Kidney (tissue), 14 donors: ENCODE data around the gene DZANK1. TPM values are rescaled to one million over a fixed set of nuclear protein-coding genes. Genes with fewer than 3 reads are reported as not detected.
"Not testable (repeated sequence)": the region's sequence is repeated elsewhere in the genome, so short reads cannot be mapped to it uniquely, and the experiment has no call there.

Experiments used
- DNase-seq, 5 donors: peaks; one replicate each; pipeline ENCODE4 v3.0.0-alpha.2; 2013 to 2020
- FAIRE-seq: peaks from 2 replicates; lab custom pipeline; 2012; peaks lifted over from hg19 to GRCh38; lab: Jason Lieb, UNC
- H3K27ac ChIP-seq, 2 donors: one replicate each; pipeline ENCODE4 v1.7.0; 2013; ENCODE audit warnings: low read depth in 2 of 2, low read length in 2 of 2, inconsistent platforms in 1 of 2
- H3K27me3 ChIP-seq: one replicate; pipeline ENCODE4 v1.7.1; 2013; ENCODE audit warnings: low read length, inconsistent platforms; ENCODE audit not compliant: control insufficient read depth, insufficient read depth
- H3K36me3 ChIP-seq, 3 donors: one replicate each; pipeline versions ENCODE4 v1.7.0 to v1.7.1; 2013; ENCODE audit warnings: low read length in 3 of 3, control low read depth in 1 of 3, inconsistent platforms in 1 of 3; ENCODE audit not compliant: insufficient read depth in 3 of 3, control insufficient read depth in 2 of 3
- H3K4me1 ChIP-seq, 3 donors: one replicate each; pipeline versions ENCODE4 v1.7.0 to v1.7.1; 2013; ENCODE audit warnings: low read length in 3 of 3, inconsistent platforms in 1 of 3, low read depth in 1 of 3; ENCODE audit not compliant: control insufficient read depth in 2 of 3, insufficient read depth in 2 of 3
- H3K4me3 ChIP-seq, 3 donors: one replicate each; pipeline versions ENCODE4 v1.7.0 to v1.8.1; 2013; ENCODE audit warnings: low read length in 3 of 3, control low read depth in 1 of 3, inconsistent platforms in 1 of 3
- H3K9ac ChIP-seq, 3 donors: one replicate each; pipeline versions ENCODE4 v1.7.0 to v1.7.1; 2013; ENCODE audit warnings: low read length in 3 of 3, control low read depth in 1 of 3, inconsistent platforms in 1 of 3
- H3K9me3 ChIP-seq, 3 donors: one replicate each; pipeline versions ENCODE4 v1.7.0 to v1.7.1; 2013; ENCODE audit warnings: low read length in 3 of 3, control low read depth in 1 of 3, inconsistent platforms in 1 of 3; ENCODE audit not compliant: control insufficient read depth in 2 of 3, insufficient read depth in 1 of 3
- CTCF ChIP-seq: IDR thresholded peaks from 3 replicates; pipeline ENCODE4 v1.5.1; 2012; ENCODE audit warnings: mild to moderate bottlenecking, moderate library complexity, borderline replicate concordance; ENCODE audit not compliant: insufficient read depth; ENCODE audit errors: extremely low read depth
- intact Hi-C: fragments of 100-400 bp; cut with DNase I; formaldehyde crosslinking; loops from one replicate; pipeline ENCODE4 v1.11.1; 2022
- polyA plus RNA-seq: library from polyadenylated mRNA; stranded (reverse); fragments of 350-450 nt; fragmentation: Illumina TruSeq; extraction: RNeasy Lipid Tissue Mini Kit (QIAGEN cat#74804); gene quantifications from one replicate; pipeline ENCODE4 v1.2.3, GENCODE V29; 2014; ENCODE audit warnings: low read depth, low replicate concordance; ENCODE audit not compliant: insufficient read depth
- total RNA-seq: library from RNA; stranded (reverse); fragmentation: NEBNext Ultra II Directional; extraction: Animal tissue kit (Norgen Biotek cat#: 25700); gene quantifications from one replicate; pipeline ENCODE4 v1.2.1, GENCODE V29; 2021
- donor health status: control.
- donor health status: control.
- donor health status: control.
- donor health status: control.
- donor health status: control.
- donor health status: DM: yes; HTN: yes; CAD: no.
- donor health status: Normal renal cell carcinoma (clear cell type).

The DZANK1 gene
- total and polyA plus RNA-seq, 2 donors from 2014 or later = 3.9 to 6.2 TPM

GRCh38 chr20:18404172-18404571 lies 62.7 kb downstream of the DZANK1 start:
- DNase-seq (no peak), FAIRE-seq (no peak)
- no peaks in the 10 kb centered on the region for H3K27me3 ChIP-seq
- no peak overlapping the region for H3K4me3 ChIP-seq
- intact Hi-C loops = no loop called here
- H3K4me1 ChIP-seq = no peaks in the 10 kb centered on the region
- H3K27ac ChIP-seq = no peak overlapping the region
- H3K36me3 ChIP-seq = peaks cover 0 to 3% (median 0%) of the 10 kb centered on the region in 3 donors
- H3K9ac ChIP-seq = no peak overlapping the region
- H3K9me3 ChIP-seq = peaks cover 0 to 4% (median 0%) of the 10 kb centered on the region in 3 donors
- TF ChIP-seq CTCF = no peak

GRCh38 chr20:18403269-18403668 lies 63.6 kb downstream of the DZANK1 start:
- Histone ChIP-seq H3K9ac (no peak overlapping the region), H3K9me3 (peaks cover 0 to 4% (median 0%) of the 10 kb centered on the region in 3 donors), H3K27ac (no peak overlapping the region), H3K4me1 (no peaks in the 10 kb centered on the region), H3K36me3 (peaks cover 0 to 3% (median 0%) of the 10 kb centered on the region in 3 donors), H3K27me3 (no peaks in the 10 kb centered on the region), H3K4me3 (no peak overlapping the region)
- intact Hi-C loops = no loop called here
- TF ChIP-seq CTCF = no peak
- DNase-seq (no peak), FAIRE-seq (no peak)

GRCh38 chr20:18401305-18401704 lies 65.5 kb downstream of the DZANK1 start:
- H3K9me3 ChIP-seq = peaks cover 0 to 4% (median 0%) of the 10 kb centered on the region in 3 donors
- DNase-seq (no peak), FAIRE-seq (no peak)
- TF ChIP-seq CTCF = no peak
- H3K4me1 ChIP-seq = peaks cover 0 to 3% (median 0%) of the 10 kb centered on the region in 3 donors
- peaks cover 0 to 3% (median 2%) of the 10 kb centered on the region in 3 donors for H3K36me3 ChIP-seq
- no peaks in the 10 kb centered on the region for H3K27me3 ChIP-seq
- no peak overlapping the region for H3K27ac ChIP-seq
- H3K4me3 ChIP-seq = no peak overlapping the region
- intact Hi-C loops = no loop called here
- H3K9ac ChIP-seq = no peak overlapping the region

GRCh38 chr20:18400460-18400859 lies 66.4 kb downstream of the DZANK1 start:
- no peak for TF ChIP-seq CTCF
- intact Hi-C loops = no loop called here
- no peak overlapping the region for H3K4me3 ChIP-seq
- peaks cover 0 to 4% (median 0%) of the 10 kb centered on the region in 3 donors for H3K9me3 ChIP-seq
- FAIRE-seq = no peak
- peaks cover 0 to 3% (median 2%) of the 10 kb centered on the region in 3 donors for H3K36me3 ChIP-seq
- H3K27ac ChIP-seq = no peak overlapping the region
- peaks cover 0 to 3% (median 0%) of the 10 kb centered on the region in 3 donors for H3K4me1 ChIP-seq
- H3K9ac ChIP-seq = no peak overlapping the region
- no peak for DNase-seq
- H3K27me3 ChIP-seq = no peaks in the 10 kb centered on the region

GRCh38 chr20:18398713-18399112 lies 68.1 kb downstream of the DZANK1 start:
- H3K27me3 ChIP-seq, H3K4me3 ChIP-seq, H3K27ac ChIP-seq, H3K9me3 ChIP-seq, H3K4me1 ChIP-seq, H3K9ac ChIP-seq, intact Hi-C loops, H3K36me3 ChIP-seq, FAIRE-seq, DNase-seq: not testable (repeated sequence)
